Measurements from ENCODE around the gene SLC22A12. TPM values are rescaled to one million over a fixed set of nuclear protein-coding genes. Genes with fewer than 3 reads are reported as not detected.

Gene SLC22A12
- total RNA-seq, 2 donors from 2014 or later: not detected

- H3K4me1 ChIP-seq (ENCODE audit: control insufficient read depth, insufficient read depth, low read length): no peaks in the 10 kb centered on the region
- TF ChIP-seq, protein P1, sequence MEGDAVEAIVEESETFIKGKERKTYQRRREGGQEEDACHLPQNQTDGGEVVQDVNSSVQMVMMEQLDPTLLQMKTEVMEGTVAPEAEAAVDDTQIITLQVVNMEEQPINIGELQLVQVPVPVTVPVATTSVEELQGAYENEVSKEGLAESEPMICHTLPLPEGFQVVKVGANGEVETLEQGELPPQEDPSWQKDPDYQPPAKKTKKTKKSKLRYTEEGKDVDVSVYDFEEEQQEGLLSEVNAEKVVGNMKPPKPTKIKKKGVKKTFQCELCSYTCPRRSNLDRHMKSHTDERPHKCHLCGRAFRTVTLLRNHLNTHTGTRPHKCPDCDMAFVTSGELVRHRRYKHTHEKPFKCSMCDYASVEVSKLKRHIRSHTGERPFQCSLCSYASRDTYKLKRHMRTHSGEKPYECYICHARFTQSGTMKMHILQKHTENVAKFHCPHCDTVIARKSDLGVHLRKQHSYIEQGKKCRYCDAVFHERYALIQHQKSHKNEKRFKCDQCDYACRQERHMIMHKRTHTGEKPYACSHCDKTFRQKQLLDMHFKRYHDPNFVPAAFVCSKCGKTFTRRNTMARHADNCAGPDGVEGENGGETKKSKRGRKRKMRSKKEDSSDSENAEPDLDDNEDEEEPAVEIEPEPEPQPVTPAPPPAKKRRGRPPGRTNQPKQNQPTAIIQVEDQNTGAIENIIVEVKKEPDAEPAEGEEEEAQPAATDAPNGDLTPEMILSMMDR (conservative IDR thresholded peaks at IDR 0.05): no peak
- no peak overlapping the region for H3K4me3 ChIP-seq (ENCODE audit: low read length)
- no peaks in the 10 kb centered on the region for H3K36me3 ChIP-seq (ENCODE audit: control insufficient read depth, insufficient read depth, low read length)
- Mint-ChIP-seq H3K27ac (peak overlapping the region; percentile 81), H3K9me3 (no peaks in the 10 kb centered on the region), H3K4me3 (no peak overlapping the region), H3K27me3 (ENCODE audit: insufficient read depth) (peaks cover 1% of the 10 kb centered on the region), H3K4me1 (peaks cover 6% of the 10 kb centered on the region), H3K36me3 (ENCODE audit: low read depth) (no peaks in the 10 kb centered on the region)
- H3K27me3 ChIP-seq (ENCODE audit: control insufficient read depth, insufficient read depth, low read length, poor library complexity, severe bottlenecking): no peaks in the 10 kb centered on the region
- no peak overlapping the region for H3K9ac ChIP-seq (ENCODE audit: extremely low read depth, low read length, poor library complexity, severe bottlenecking)
- DNase-seq: no peak
- no peak overlapping the region for H3K27ac ChIP-seq (ENCODE audit: low read depth, low read length)
- H3K9me3 ChIP-seq (ENCODE audit: control insufficient read depth, low read length): no peaks in the 10 kb centered on the region
- WGBS, 2 experiments (ENCODE audit: insufficient coverage in 1 of 2, insufficient read length in 1 of 2): 89 to 92% methylated on average over 9 of the region's 9 CpGs
These were observed 32.2 kb upstream of the SLC22A12 start for GRCh38 chr11:64558869-64559268.

DNA sequence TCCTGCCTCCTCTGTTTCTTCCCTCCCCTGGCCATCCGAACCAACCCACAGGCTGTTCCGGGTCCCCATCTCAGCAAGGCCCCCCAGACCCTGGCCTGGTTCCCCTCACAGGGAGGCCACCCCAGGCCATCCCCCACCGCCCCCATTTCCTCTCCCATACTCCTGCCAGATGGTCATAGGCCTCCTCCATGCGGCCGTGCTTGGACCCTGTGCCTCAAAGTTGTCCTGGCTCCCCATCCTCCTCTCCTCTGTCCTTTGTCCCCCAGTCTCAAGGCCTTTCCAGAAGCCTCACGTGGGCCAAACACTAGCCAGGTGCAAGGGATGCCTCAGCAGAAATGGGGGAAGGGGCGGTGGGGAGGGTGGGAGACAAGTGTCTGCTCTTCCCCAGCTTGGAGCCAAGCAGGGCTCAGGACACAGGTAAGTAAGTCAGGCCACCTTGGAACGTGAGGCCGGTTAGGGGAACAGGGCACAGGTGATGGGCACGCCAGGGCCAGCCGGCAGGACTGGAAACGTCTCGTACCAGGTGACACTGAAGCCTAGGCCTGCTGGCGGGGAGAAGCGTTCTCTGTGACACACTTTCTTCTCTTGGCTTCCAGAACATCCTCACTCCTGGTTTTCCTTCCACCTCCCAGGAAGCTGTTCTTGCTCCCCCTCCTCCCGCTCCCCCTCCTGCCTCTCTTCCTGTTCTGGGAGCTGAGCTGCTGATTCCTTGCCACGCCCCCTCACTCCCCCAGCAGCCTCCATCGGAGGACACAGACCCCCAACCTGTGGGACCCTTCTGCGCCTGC, 31.5 kb upstream of the SLC22A12 start:
- peak; percentile 73 for DNase-seq
- Mint-ChIP-seq H3K4me3 (no peak overlapping the region), H3K27ac (peak overlapping the region; percentile 76), H3K36me3 (ENCODE audit: low read depth) (no peaks in the 10 kb centered on the region), H3K9me3 (no peaks in the 10 kb centered on the region), H3K27me3 (ENCODE audit: insufficient read depth) (peaks cover 3% of the 10 kb centered on the region), H3K4me1 (peaks cover 6% of the 10 kb centered on the region)
- Histone ChIP-seq H3K9me3 (ENCODE audit: control insufficient read depth, low read length) (no peaks in the 10 kb centered on the region), H3K4me3 (ENCODE audit: low read length) (no peak overlapping the region), H3K9ac (ENCODE audit: extremely low read depth, low read length, poor library complexity, severe bottlenecking) (no peak overlapping the region), H3K27me3 (ENCODE audit: control insufficient read depth, insufficient read depth, low read length, poor library complexity, severe bottlenecking) (no peaks in the 10 kb centered on the region), H3K27ac (ENCODE audit: low read depth, low read length) (no peak overlapping the region), H3K4me1 (ENCODE audit: control insufficient read depth, insufficient read depth, low read length) (no peaks in the 10 kb centered on the region), H3K36me3 (ENCODE audit: control insufficient read depth, insufficient read depth, low read length) (no peaks in the 10 kb centered on the region)
- 72 to 79% methylated on average over 12 to 19 of the region's 19 CpGs for WGBS, 2 experiments (ENCODE audit: insufficient coverage in 1 of 2, insufficient read length in 1 of 2)
- TF ChIP-seq, protein P1 (conservative IDR thresholded peaks at IDR 0.05): no peak

DNA sequence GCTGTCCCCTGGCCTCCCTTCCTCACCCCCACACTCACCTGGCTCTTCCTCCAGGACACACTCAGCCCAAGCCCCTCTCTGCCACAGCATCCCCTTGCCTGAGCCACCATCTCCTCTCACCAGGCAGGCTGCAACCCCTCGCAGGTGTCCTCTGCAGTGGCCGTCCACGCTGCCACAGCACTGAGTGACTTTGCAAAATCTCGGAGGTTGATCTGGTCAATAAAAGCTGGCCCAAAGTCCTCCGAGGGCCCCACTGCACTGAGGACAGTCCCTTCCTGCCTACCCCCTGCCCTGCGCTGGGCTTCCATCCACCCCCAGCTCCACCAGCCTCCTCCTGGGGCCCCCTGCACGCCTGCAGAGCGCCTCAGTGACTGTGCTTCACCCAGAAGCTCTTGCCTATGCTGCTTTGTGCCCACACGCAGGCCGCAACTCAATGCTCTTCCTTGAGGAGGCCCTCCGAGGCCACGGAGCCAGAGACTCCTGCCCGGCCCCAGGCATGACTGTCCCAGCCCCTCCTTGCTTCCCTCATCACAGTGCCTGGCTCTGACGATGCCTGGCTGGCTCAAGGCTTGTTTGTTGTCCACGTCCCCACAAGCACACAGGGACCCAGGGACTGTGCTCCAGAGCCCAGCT, 30.8 kb upstream of the SLC22A12 start:
- H3K27ac ChIP-seq (ENCODE audit: low read depth, low read length): no peak overlapping the region
- H3K27ac Mint-ChIP-seq: peak overlapping the region; percentile 76
- H3K4me3 Mint-ChIP-seq: no peak overlapping the region
- H3K4me3 ChIP-seq (ENCODE audit: low read length): no peak overlapping the region
- H3K9me3 Mint-ChIP-seq: no peaks in the 10 kb centered on the region
- no peaks in the 10 kb centered on the region for H3K36me3 ChIP-seq (ENCODE audit: control insufficient read depth, insufficient read depth, low read length)
- WGBS, 2 experiments (ENCODE audit: insufficient coverage in 1 of 2, insufficient read length in 1 of 2): 83 to 89% methylated on average over 10 to 15 of the region's 15 CpGs
- H3K9ac ChIP-seq (ENCODE audit: extremely low read depth, low read length, poor library complexity, severe bottlenecking): no peak overlapping the region
- H3K27me3 ChIP-seq (ENCODE audit: control insufficient read depth, insufficient read depth, low read length, poor library complexity, severe bottlenecking): no peaks in the 10 kb centered on the region
- H3K4me1 Mint-ChIP-seq: peaks cover 6% of the 10 kb centered on the region
- no peaks in the 10 kb centered on the region for H3K9me3 ChIP-seq (ENCODE audit: control insufficient read depth, low read length)
- DNase-seq: peak; percentile 67
- H3K27me3 Mint-ChIP-seq (ENCODE audit: insufficient read depth): peaks cover 3% of the 10 kb centered on the region
- TF ChIP-seq, protein P1 (conservative IDR thresholded peaks at IDR 0.05): no peak
- no peaks in the 10 kb centered on the region for H3K36me3 Mint-ChIP-seq (ENCODE audit: low read depth)
- no peaks in the 10 kb centered on the region for H3K4me1 ChIP-seq (ENCODE audit: control insufficient read depth, insufficient read depth, low read length)

Measured in endodermal cell (in vitro differentiated cells).